H1 (cell line): ENCODE data around the gene LRRC4C. TPM values are rescaled to one million over a fixed set of nuclear protein-coding genes. Genes with fewer than 3 reads are reported as not detected.

Experiments used
- CTBP2 ChIP-seq: IDR thresholded peaks from 2 replicates; pipeline ENCODE4 v1.7.0; 2011; ENCODE audit warnings: borderline replicate concordance, mild to moderate bottlenecking, moderate library complexity, mixed read lengths, low read length; ENCODE audit not compliant: insufficient read depth, insufficient read length
- EP300 ChIP-seq, 2 experiments: IDR thresholded peaks; 1 replicate in 1 of 2; 2 replicates in 1 of 2; pipeline ENCODE4 v1.6.1; 2011 to 2012; ENCODE audit warnings: low read depth in 2 of 2, low read length in 2 of 2, mild to moderate bottlenecking in 2 of 2, borderline replicate concordance in 1 of 2, inconsistent platforms in 1 of 2, moderate library complexity in 1 of 2
- HDAC2 ChIP-seq, 2 experiments: fragments of 300-600 bp in 1 of 2; sonication (generic) in 1 of 2; IDR thresholded peaks; 2 replicates each; pipeline ENCODE4 v1.6.1; 2011 to 2012; ENCODE audit warnings: low read depth in 2 of 2, low read length in 2 of 2, mild to moderate bottlenecking in 2 of 2, moderate library complexity in 2 of 2, borderline replicate concordance in 1 of 2, inconsistent platforms in 1 of 2
- NANOG ChIP-seq: IDR thresholded peaks from 2 replicates; pipeline ENCODE4 v1.6.1; 2011; ENCODE audit warnings: low read length, low read depth, mild to moderate bottlenecking, inconsistent platforms; ENCODE audit not compliant: insufficient read depth, poor library complexity, severe bottlenecking
- POLR2A ChIP-seq, 2 experiments: IDR thresholded peaks; 1 replicate in 1 of 2; 2 replicates in 1 of 2; pipeline ENCODE4 v1.6.1; 2011; ENCODE audit warnings: low read depth in 2 of 2, low read length in 2 of 2, mild to moderate bottlenecking in 2 of 2; ENCODE audit errors: control extremely low read depth in 1 of 2
- RNF2 ChIP-seq: fragments of 200-900, 300-1000 bp; sonication (generic); IDR thresholded peaks from 2 replicates; pipeline ENCODE4 v1.7.1; 2016; ENCODE audit warnings: borderline replicate concordance, low read depth, mild to moderate bottlenecking, antibody characterized with exemption, low read length; ENCODE audit not compliant: poor library complexity, severe bottlenecking; ENCODE audit errors: missing control alignments
- SP1 ChIP-seq: IDR thresholded peaks from 2 replicates; pipeline ENCODE4 v1.6.1; 2011; ENCODE audit warnings: low read depth, low read length
- SP4 ChIP-seq: IDR thresholded peaks from 2 replicates; pipeline ENCODE4 v1.6.1; 2012; ENCODE audit warnings: low read length, inconsistent platforms
- SRF ChIP-seq: IDR thresholded peaks from 2 replicates; pipeline ENCODE4 v1.6.1; 2011; ENCODE audit warnings: mild to moderate bottlenecking, low read depth, low read length, moderate library complexity
- polyA plus RNA-seq, 7 experiments: library from polyadenylated mRNA; depleted of rRNA in 3 of 7; stranded (reverse) in 5 of 7; unstranded in 2 of 7; fragments of >200 nt in 5 of 7; fragments of 200-250 nt in 2 of 7; gene quantifications; 1 replicate in 5 of 7; 2 replicates in 1 of 7; 4 replicates in 1 of 7; pipeline versions ENCODE4 v1.2.1 to v1.2.3, GENCODE V29; 2011 to 2013; ENCODE audit warnings: missing spikeins in 2 of 7, mixed read lengths in 2 of 7
- total RNA-seq: library from RNA; stranded (reverse); fragmentation: NEBNext Ultra II Directional; extraction: Animal tissue kit (Norgen Biotek cat#: 25700); gene quantifications from 2 replicates; pipeline ENCODE4 v1.2.1, GENCODE V29; 2021

Gene LRRC4C
- total and polyA plus RNA-seq, 2 of the 8 experiments (the other 6 are each of a cell fraction or from before 2014, with no cell fraction given) = 0.23 to 2.2 TPM

DNA sequence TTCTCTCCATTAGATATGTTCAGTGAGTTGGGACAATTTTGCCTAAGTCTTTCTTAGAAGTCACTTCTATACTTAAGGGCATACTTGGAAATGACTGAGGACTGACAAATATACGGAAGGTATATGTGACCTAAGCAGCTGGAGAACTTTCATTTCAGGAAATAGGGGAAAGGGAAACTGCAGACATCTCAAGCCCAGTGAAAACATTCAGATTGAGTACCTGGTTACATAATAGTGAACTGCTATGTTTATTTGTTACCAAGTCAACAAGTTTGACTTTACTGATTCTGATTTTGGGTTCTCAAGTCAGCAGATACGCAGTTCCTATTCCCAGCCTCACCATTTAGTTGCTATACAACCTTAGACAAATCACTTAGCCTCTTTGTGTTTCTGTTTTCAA is 1173.9 kb downstream of the LRRC4C start (continued):
- TF ChIP-seq HDAC2 (IDR thresholded peaks at IDR 0.05; ENCODE audit: borderline replicate concordance in 1 of 2, low read depth in 2 of 2, low read length in 2 of 2) (no peak), CTBP2 (no peak), SP4 (no peak), SRF (no peak), NANOG (no peak), POLR2A (IDR thresholded peaks at IDR 0.05; ENCODE audit: control extremely low read depth in 1 of 2, low read depth in 2 of 2, low read length in 2 of 2) (no peak), RNF2 (no peak), EP300 (IDR thresholded peaks at IDR 0.05; ENCODE audit: borderline replicate concordance in 1 of 2, low read depth in 2 of 2, low read length in 2 of 2) (no peak), SP1 (no peak)
